ENCODE data around the gene LCE2D. TPM values are rescaled to one million over a fixed set of nuclear protein-coding genes. Genes with fewer than 3 reads are reported as not detected.
"Not testable (repeated sequence)": the region's sequence is repeated elsewhere in the genome, so short reads cannot be mapped to it uniquely, and the experiment has no call there.

The LCE2D gene
- total and polyA plus RNA-seq, 2 experiments from 2014 or later = not detected

DNA sequence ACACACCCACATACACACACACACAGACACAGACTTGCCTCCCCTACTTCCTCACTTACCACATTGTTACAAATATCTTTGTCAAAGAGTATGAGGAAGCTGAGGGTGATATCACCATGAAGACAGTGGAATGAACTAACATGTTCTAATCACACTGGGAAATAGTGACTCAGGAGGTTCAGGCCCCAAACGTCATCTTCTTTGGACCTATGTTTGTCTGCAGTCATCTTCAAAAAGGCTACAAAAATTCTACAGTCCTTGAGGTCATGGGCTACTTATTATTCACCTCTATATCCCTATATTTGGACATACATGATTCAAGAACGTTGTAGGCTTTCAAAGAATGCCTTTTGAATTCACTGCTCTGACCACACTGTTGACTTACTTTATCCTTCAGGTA lies 9.8 kb downstream of the LCE2D start:
- no peaks in the 10 kb centered on the region for H3K27me3 ChIP-seq
- H3K9me3 ChIP-seq (ENCODE audit: low read depth) = no peaks in the 10 kb centered on the region
- H3K36me3 ChIP-seq = no peaks in the 10 kb centered on the region
- no peak overlapping the region for H3K27ac ChIP-seq
- no peak for DNase-seq (ENCODE audit: low read depth in 1 of 2, low spot score in 1 of 2)
- no peak overlapping the region for H3K4me3 ChIP-seq
- no peaks in the 10 kb centered on the region for H3K4me1 ChIP-seq (ENCODE audit: low read depth)
- TF ChIP-seq, protein P1, sequence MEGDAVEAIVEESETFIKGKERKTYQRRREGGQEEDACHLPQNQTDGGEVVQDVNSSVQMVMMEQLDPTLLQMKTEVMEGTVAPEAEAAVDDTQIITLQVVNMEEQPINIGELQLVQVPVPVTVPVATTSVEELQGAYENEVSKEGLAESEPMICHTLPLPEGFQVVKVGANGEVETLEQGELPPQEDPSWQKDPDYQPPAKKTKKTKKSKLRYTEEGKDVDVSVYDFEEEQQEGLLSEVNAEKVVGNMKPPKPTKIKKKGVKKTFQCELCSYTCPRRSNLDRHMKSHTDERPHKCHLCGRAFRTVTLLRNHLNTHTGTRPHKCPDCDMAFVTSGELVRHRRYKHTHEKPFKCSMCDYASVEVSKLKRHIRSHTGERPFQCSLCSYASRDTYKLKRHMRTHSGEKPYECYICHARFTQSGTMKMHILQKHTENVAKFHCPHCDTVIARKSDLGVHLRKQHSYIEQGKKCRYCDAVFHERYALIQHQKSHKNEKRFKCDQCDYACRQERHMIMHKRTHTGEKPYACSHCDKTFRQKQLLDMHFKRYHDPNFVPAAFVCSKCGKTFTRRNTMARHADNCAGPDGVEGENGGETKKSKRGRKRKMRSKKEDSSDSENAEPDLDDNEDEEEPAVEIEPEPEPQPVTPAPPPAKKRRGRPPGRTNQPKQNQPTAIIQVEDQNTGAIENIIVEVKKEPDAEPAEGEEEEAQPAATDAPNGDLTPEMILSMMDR (IDR thresholded peaks at IDR 0.05; ENCODE audit: low read depth, low read length) = no peak

GRCh38 chr1:152674983-152675382 lies 11.8 kb downstream of the LCE2D start, which contains the start of gene LCE2C:
Gene LCE2C, plus strand, starts transcription at chr1:152675279. Its CDS starts 737 bp downstream, at chr1:152676016.
- not testable (repeated sequence) for H3K4me1 ChIP-seq (ENCODE audit: low read depth); H3K36me3 ChIP-seq; H3K27me3 ChIP-seq; H3K4me3 ChIP-seq; H3K27ac ChIP-seq; H3K9me3 ChIP-seq (ENCODE audit: low read depth); DNase-seq (ENCODE audit: low read depth in 1 of 2, low spot score in 1 of 2)

DNA sequence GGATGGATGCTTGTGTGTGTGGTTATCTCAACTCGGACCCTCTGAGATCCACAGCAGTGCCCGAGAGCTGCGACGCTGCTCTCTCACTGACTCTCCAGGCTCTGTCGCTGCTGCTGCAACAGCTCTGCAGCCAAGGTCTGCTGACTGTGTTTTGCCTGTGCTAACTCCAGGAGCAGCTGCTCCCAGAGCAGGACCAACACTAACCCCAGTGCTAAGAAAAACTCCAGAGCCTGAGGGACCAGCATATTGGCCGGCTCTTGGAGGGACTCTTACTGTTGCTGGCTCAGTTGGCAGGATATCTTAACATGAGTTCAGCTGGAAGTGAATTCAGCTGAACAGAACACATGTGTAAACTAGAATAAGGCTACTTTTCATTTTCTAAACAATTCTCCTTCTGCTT lies 16.3 kb downstream of the LCE2D start:
- no peak overlapping the region for H3K4me3 ChIP-seq
- no peaks in the 10 kb centered on the region for H3K27me3 ChIP-seq
- H3K27ac ChIP-seq = no peak overlapping the region
- no peaks in the 10 kb centered on the region for H3K4me1 ChIP-seq (ENCODE audit: low read depth)
- H3K36me3 ChIP-seq = no peaks in the 10 kb centered on the region
- DNase-seq (ENCODE audit: low read depth in 1 of 2, low spot score in 1 of 2) = no peak
- TF ChIP-seq, protein P1 (IDR thresholded peaks at IDR 0.05; ENCODE audit: low read depth, low read length) = no peak
- no peaks in the 10 kb centered on the region for H3K9me3 ChIP-seq (ENCODE audit: low read depth)

GRCh38 chr1:152681616-152682015 lies 18.4 kb downstream of the LCE2D start:
- Histone ChIP-seq H3K4me3 (no peak overlapping the region), H3K27me3 (no peaks in the 10 kb centered on the region), H3K9me3 (ENCODE audit: low read depth) (no peaks in the 10 kb centered on the region), H3K36me3 (no peaks in the 10 kb centered on the region), H3K4me1 (ENCODE audit: low read depth) (no peaks in the 10 kb centered on the region), H3K27ac (no peak overlapping the region)
- TF ChIP-seq, protein P1 (IDR thresholded peaks at IDR 0.05; ENCODE audit: low read depth, low read length) = no peak
- DNase-seq (ENCODE audit: low read depth in 1 of 2, low spot score in 1 of 2) = no peak

- H3K4me1 ChIP-seq (ENCODE audit: low read depth) = no peaks in the 10 kb centered on the region
- no peaks in the 10 kb centered on the region for H3K9me3 ChIP-seq (ENCODE audit: low read depth)
- H3K36me3 ChIP-seq = no peaks in the 10 kb centered on the region
- no peak overlapping the region for H3K4me3 ChIP-seq
- DNase-seq (ENCODE audit: low read depth in 1 of 2, low spot score in 1 of 2) = no peak
- no peak overlapping the region for H3K27ac ChIP-seq
- no peaks in the 10 kb centered on the region for H3K27me3 ChIP-seq
- TF ChIP-seq, protein P1 (IDR thresholded peaks at IDR 0.05; ENCODE audit: low read depth, low read length) = no peak
Observed at GRCh38 chr1:152683846-152684245, 20.7 kb downstream of the LCE2D start.

GRCh38 chr1:152685823-152686222 lies 22.6 kb downstream of the LCE2D start, which contains the start of gene LCE2B:
Gene LCE2B, plus strand, starts transcription at chr1:152686123. Its CDS starts 721 bp downstream, at chr1:152686844.
- not testable (repeated sequence) for H3K4me1 ChIP-seq (ENCODE audit: low read depth); H3K27ac ChIP-seq; DNase-seq (ENCODE audit: low read depth in 1 of 2, low spot score in 1 of 2); H3K4me3 ChIP-seq; H3K9me3 ChIP-seq (ENCODE audit: low read depth); H3K36me3 ChIP-seq; H3K27me3 ChIP-seq
